HG02938 (cell line): ENCODE results near the gene H2BW2.
"Not testable (repeated sequence)": the region's sequence is repeated elsewhere in the genome, so short reads cannot be mapped to it uniquely, and the experiment has no call there.

Source experiments
- ATAC-seq: cut with Tn5 transposase; IDR thresholded peaks from one replicate; pipeline ENCODE4 v1.9.1; 2021; ENCODE audit warnings: mild to moderate bottlenecking, moderate library complexity; ENCODE audit not compliant: unreplicated experiment

H2BW2 gene

GRCh38 chrX:104039689-104040505, at the start of gene H2BW2:
H2BW2 (plus strand) TSS chrX:104039956; CDS start chrX:104039995, 39 bp downstream.
- no peak for ATAC-seq

- peak; percentile 96 for ATAC-seq
Measured at GRCh38 chrX:103999234-103999633, 40.5 kb upstream of the H2BW2 start.

GRCh38 chrX:104008831-104009230, 30.9 kb upstream of the H2BW2 start:
- no peak for ATAC-seq

GRCh38 chrX:104013158-104013557, 26.6 kb upstream of the H2BW2 start:
- ATAC-seq: no peak

GRCh38 chrX:104013606-104014005, 26.1 kb upstream of the H2BW2 start, which contains the start of gene H2BW1:
H2BW1 (minus strand) TSS chrX:104013708; CDS start chrX:104013576, 132 bp downstream.
- no peak for ATAC-seq

- not testable (repeated sequence) for ATAC-seq
Measured at GRCh38 chrX:104015576-104015975, 24.2 kb upstream of the H2BW2 start.

- ATAC-seq: no peak
Measured at GRCh38 chrX:104018126-104018525, 21.6 kb upstream of the H2BW2 start.

- no peak for ATAC-seq
Measured at GRCh38 chrX:104041003-104041402, 1.2 kb downstream of the H2BW2 start.

- ATAC-seq: no peak
Measured at GRCh38 chrX:104045642-104046041, 5.9 kb downstream of the H2BW2 start.

- no peak for ATAC-seq
Measured at GRCh38 chrX:104047171-104047570, 7.4 kb downstream of the H2BW2 start.

GRCh38 chrX:104054956-104055355, 15.2 kb downstream of the H2BW2 start:
- ATAC-seq: not testable (repeated sequence)

- not testable (repeated sequence) for ATAC-seq
Measured at GRCh38 chrX:104062636-104063035, 22.9 kb downstream of the H2BW2 start.

- ATAC-seq: peak; percentile 97
Measured at GRCh38 chrX:104075778-104076445, 36.2 kb downstream of the H2BW2 start, which contains the start of gene TMSB15C. TMSB15C (minus strand) TSS chrX:104076236.

- ATAC-seq: not testable (repeated sequence)
Measured at GRCh38 chrX:104077854-104078253, 38.1 kb downstream of the H2BW2 start.

GRCh38 chrX:104084063-104084462, 44.3 kb downstream of the H2BW2 start:
- no peak for ATAC-seq

GRCh38 chrX:104084534-104085277, 45.0 kb downstream of the H2BW2 start:
- no peak for ATAC-seq

GRCh38 chrX:104085477-104085876, 45.7 kb downstream of the H2BW2 start:
- ATAC-seq: no peak

- ATAC-seq: no peak
Measured at GRCh38 chrX:104085919-104086318, 46.2 kb downstream of the H2BW2 start.
